Breast epithelium (tissue), 3 donors: ENCODE data around the gene NBAS.
"Not testable (repeated sequence)": the region's sequence is repeated elsewhere in the genome, so short reads cannot be mapped to it uniquely, and the experiment has no call there.

ENCODE experiments used
- CTCF ChIP-seq, 3 donors: fragments of 450-650 bp; IDR thresholded peaks; one replicate each; pipeline ENCODE4 v1.5.1; 2016 to 2017; ENCODE audit warnings: antibody characterized with exemption in 3 of 3, mild to moderate bottlenecking in 3 of 3, moderate library complexity in 3 of 3
- POLR2AphosphoS5 ChIP-seq, 3 donors: sonication (generic); formaldehyde crosslinking; IDR thresholded peaks; one replicate each; pipeline ENCODE4 v1.6.1; 2017; ENCODE audit warnings: antibody characterized with exemption in 3 of 3

- not testable (repeated sequence) for TF ChIP-seq CTCF, POLR2AphosphoS5 (IDR thresholded peaks at IDR 0.05)
Measured at GRCh38 chr2:15439768-15440524, 121.2 kb downstream of the NBAS start.
